ENCODE measurements around the gene PTGDS. TPM values are rescaled to one million over a fixed set of nuclear protein-coding genes. Genes with fewer than 3 reads are reported as not detected.

PTGDS gene
- total RNA-seq, 1 donor from 2014 or later, result 52.6 TPM

GRCh38 chr9:136952321-136952850 is 24.9 kb upstream of the PTGDS start:
- Mint-ChIP-seq H3K27ac (no peak overlapping the region), H3K4me3 (no peak overlapping the region), H3K9me3 (peaks cover 8% of the 10 kb centered on the region), H3K4me1 (peaks cover 5% of the 10 kb centered on the region), H3K36me3 (no peaks in the 10 kb centered on the region), H3K27me3 (ENCODE audit: low read depth) (no peaks in the 10 kb centered on the region)
- TF ChIP-seq CTCF (IDR thresholded peaks at IDR 0.05; ENCODE audit: unreplicated experiment), result no peak
- DNase-seq (ENCODE audit: low spot score in 2 of 2, unreplicated experiment in 2 of 2), result no peak

- DNase-seq (ENCODE audit: low spot score in 2 of 2, unreplicated experiment in 2 of 2), result no peak
- Mint-ChIP-seq H3K27ac (no peak overlapping the region), H3K27me3 (ENCODE audit: low read depth) (no peaks in the 10 kb centered on the region), H3K36me3 (no peaks in the 10 kb centered on the region), H3K4me3 (no peak overlapping the region), H3K4me1 (peaks cover 4% of the 10 kb centered on the region), H3K9me3 (peaks cover 8% of the 10 kb centered on the region)
- no peak for TF ChIP-seq CTCF (IDR thresholded peaks at IDR 0.05; ENCODE audit: unreplicated experiment)
These were observed 24.2 kb upstream of the PTGDS start for GRCh38 chr9:136952876-136953770.

GRCh38 chr9:136953771-136954269 is 23.5 kb upstream of the PTGDS start:
- Mint-ChIP-seq H3K4me3 (no peak overlapping the region), H3K27ac (no peak overlapping the region), H3K27me3 (ENCODE audit: low read depth) (no peaks in the 10 kb centered on the region), H3K9me3 (peaks cover 8% of the 10 kb centered on the region), H3K36me3 (no peaks in the 10 kb centered on the region), H3K4me1 (peaks cover 2% of the 10 kb centered on the region)
- no peak for TF ChIP-seq CTCF (IDR thresholded peaks at IDR 0.05; ENCODE audit: unreplicated experiment)
- no peak for DNase-seq (ENCODE audit: low spot score in 2 of 2, unreplicated experiment in 2 of 2)

- Mint-ChIP-seq H3K36me3 (no peaks in the 10 kb centered on the region), H3K27me3 (ENCODE audit: low read depth) (no peaks in the 10 kb centered on the region), H3K27ac (no peak overlapping the region), H3K9me3 (peaks cover 8% of the 10 kb centered on the region), H3K4me3 (no peak overlapping the region), H3K4me1 (peaks cover 2% of the 10 kb centered on the region)
- TF ChIP-seq CTCF (IDR thresholded peaks at IDR 0.05; ENCODE audit: unreplicated experiment), result no peak
- DNase-seq (ENCODE audit: low spot score in 2 of 2, unreplicated experiment in 2 of 2), result no peak
These were observed 22.8 kb upstream of the PTGDS start for GRCh38 chr9:136954270-136955083.

- Mint-ChIP-seq H3K4me3 (no peak overlapping the region), H3K4me1 (peaks cover 2% of the 10 kb centered on the region), H3K27me3 (ENCODE audit: low read depth) (no peaks in the 10 kb centered on the region), H3K36me3 (no peaks in the 10 kb centered on the region), H3K27ac (no peak overlapping the region), H3K9me3 (peaks cover 8% of the 10 kb centered on the region)
- no peak for TF ChIP-seq CTCF (IDR thresholded peaks at IDR 0.05; ENCODE audit: unreplicated experiment)
- DNase-seq (ENCODE audit: low spot score in 2 of 2, unreplicated experiment in 2 of 2), result no peak
These were observed 21.9 kb upstream of the PTGDS start for GRCh38 chr9:136955202-136955942.

Measured in mesothelial cell of epicardium (in vitro differentiated cells).